Endothelial cell (in vitro differentiated cells): ENCODE data around the gene ASPM. TPM values are rescaled to one million over a fixed set of nuclear protein-coding genes. Genes with fewer than 3 reads are reported as not detected.

Experiments
- DNase-seq: peaks from one replicate; pipeline ENCODE4 v3.0.0; 2021; ENCODE audit warnings: low spot score
- H3K27ac Mint-ChIP-seq: one replicate; pipeline ENCODE4 v1.8.0; 2021; ENCODE audit warnings: mixed read lengths, inconsistent platforms; ENCODE audit not compliant: unreplicated experiment
- H3K27me3 Mint-ChIP-seq: one replicate; pipeline ENCODE4 v1.8.0; 2021; ENCODE audit warnings: mild to moderate bottlenecking, moderate library complexity, mixed read lengths, inconsistent platforms; ENCODE audit not compliant: unreplicated experiment
- H3K36me3 Mint-ChIP-seq: one replicate; pipeline ENCODE4 v1.8.0; 2021; ENCODE audit warnings: mild to moderate bottlenecking, low read depth, mixed read lengths, inconsistent platforms; ENCODE audit not compliant: unreplicated experiment
- H3K4me1 Mint-ChIP-seq: one replicate; pipeline ENCODE4 v1.8.0; 2021; ENCODE audit warnings: mild to moderate bottlenecking, mixed read lengths, inconsistent platforms; ENCODE audit not compliant: unreplicated experiment
- H3K4me3 Mint-ChIP-seq: one replicate; pipeline ENCODE4 v1.8.0; 2021; ENCODE audit warnings: mild to moderate bottlenecking, mixed read lengths, inconsistent platforms; ENCODE audit not compliant: unreplicated experiment
- H3K9me3 Mint-ChIP-seq: one replicate; pipeline ENCODE4 v1.8.0; 2021; ENCODE audit warnings: mixed read lengths, inconsistent platforms; ENCODE audit not compliant: unreplicated experiment
- total RNA-seq: library from RNA; stranded (reverse); fragmentation: NEBNext Ultra II Directional; extraction: Animal tissue kit (Norgen Biotek cat#: 25700); gene quantifications from one replicate; pipeline ENCODE4 v1.2.1, GENCODE V29; 2021; ENCODE audit not compliant: unreplicated experiment
- TF ChIP-seq, protein P1 (sequence below): fragments of 200-600 bp; sonication (generic); IDR thresholded peaks from one replicate; pipeline ENCODE4 v1.5.0; 2021; ENCODE audit warnings: antibody characterized with exemption; ENCODE audit not compliant: unreplicated experiment

The ASPM gene
- total RNA-seq, 1 donor from 2014 or later: 9.4 TPM

DNA sequence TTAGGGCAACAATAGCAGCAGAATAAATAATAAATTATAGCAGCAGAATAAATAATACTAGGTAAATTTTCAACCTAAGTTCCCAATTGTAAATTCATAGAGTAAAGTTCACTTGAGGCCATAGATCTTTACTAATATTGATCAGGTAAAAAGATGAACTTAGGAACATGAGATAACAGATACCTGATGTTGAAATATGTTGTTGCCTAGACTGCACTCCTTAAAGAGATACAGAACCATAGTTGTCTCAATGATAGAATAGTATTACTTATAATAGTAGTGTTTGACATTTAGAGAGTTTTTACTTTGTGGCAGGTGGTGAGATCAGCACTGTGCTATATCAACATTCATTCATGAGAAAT, 79.0 kb downstream of the ASPM start:
- TF ChIP-seq, protein P1, sequence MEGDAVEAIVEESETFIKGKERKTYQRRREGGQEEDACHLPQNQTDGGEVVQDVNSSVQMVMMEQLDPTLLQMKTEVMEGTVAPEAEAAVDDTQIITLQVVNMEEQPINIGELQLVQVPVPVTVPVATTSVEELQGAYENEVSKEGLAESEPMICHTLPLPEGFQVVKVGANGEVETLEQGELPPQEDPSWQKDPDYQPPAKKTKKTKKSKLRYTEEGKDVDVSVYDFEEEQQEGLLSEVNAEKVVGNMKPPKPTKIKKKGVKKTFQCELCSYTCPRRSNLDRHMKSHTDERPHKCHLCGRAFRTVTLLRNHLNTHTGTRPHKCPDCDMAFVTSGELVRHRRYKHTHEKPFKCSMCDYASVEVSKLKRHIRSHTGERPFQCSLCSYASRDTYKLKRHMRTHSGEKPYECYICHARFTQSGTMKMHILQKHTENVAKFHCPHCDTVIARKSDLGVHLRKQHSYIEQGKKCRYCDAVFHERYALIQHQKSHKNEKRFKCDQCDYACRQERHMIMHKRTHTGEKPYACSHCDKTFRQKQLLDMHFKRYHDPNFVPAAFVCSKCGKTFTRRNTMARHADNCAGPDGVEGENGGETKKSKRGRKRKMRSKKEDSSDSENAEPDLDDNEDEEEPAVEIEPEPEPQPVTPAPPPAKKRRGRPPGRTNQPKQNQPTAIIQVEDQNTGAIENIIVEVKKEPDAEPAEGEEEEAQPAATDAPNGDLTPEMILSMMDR: no peak
- H3K4me1 Mint-ChIP-seq: no peaks in the 10 kb centered on the region
- H3K27ac Mint-ChIP-seq: no peak overlapping the region
- H3K4me3 Mint-ChIP-seq: no peak overlapping the region
- DNase-seq: no peak
- H3K9me3 Mint-ChIP-seq: no peaks in the 10 kb centered on the region
- no peaks in the 10 kb centered on the region for H3K36me3 Mint-ChIP-seq
- H3K27me3 Mint-ChIP-seq: no peaks in the 10 kb centered on the region

DNA sequence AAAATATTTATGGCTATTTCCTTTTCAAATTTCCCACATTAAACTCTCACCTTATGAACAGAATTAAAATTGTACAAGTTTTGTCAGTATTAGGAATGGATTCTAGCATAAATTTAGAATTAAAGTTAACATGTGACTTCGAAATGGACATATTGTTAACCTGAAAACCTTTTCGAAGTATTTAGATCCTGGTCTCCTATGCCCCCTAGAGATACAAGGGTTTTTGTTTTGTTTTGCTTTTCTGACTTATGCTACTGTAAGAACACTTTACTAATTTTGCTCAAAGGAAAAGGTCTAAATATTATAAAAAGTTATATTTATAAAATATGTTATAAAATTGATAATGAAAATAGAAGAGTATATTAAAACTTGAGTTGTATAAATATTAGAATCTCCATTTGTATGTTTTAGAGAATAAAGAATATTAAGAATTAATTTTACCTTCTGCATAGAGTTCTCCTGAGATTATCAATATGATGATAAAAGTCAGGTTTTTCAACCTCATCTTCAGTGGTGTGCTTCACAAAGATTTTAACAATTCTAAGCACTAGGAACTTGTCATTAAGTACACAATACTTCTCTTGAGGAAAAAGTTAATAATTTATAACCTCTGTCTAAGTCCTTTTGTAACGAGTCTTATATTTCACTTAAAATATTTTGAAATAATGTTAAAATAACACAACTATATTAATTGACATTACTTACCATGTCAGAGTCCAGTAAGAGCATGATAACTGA, 79.6 kb downstream of the ASPM start, which contains the start of gene F13B:
Gene F13B, minus strand, starts transcription at position 542 of the 738 bp plus-strand sequence. Its CDS starts 37 bp downstream, at position 505.
- no peaks in the 10 kb centered on the region for H3K4me1 Mint-ChIP-seq
- no peak for DNase-seq
- H3K9me3 Mint-ChIP-seq: no peaks in the 10 kb centered on the region
- H3K27me3 Mint-ChIP-seq: no peaks in the 10 kb centered on the region
- TF ChIP-seq, protein P1: no peak
- no peak within 1 kb of the TSS for H3K4me3 Mint-ChIP-seq
- H3K27ac Mint-ChIP-seq: no peak within 1 kb of the TSS
- no peaks in the 10 kb centered on the region for H3K36me3 Mint-ChIP-seq

DNA sequence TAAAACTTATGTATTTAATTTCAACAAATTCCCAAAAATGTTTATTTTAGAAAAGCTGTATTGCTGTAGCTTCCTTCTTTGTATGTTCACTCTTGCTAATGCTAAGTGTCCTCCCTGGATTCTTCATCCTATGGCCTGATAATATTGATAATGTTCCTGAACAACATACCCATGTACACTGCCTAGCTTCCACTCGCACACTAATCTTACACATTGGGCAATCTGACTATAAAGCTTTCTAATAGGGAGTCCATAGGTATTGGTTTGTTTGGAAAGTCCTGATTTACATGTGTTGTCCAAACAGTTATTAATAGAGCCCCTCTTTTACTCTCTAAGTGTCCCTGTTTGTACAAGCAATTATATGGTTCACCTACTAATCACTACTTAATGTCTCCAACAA, 80.2 kb downstream of the ASPM start:
- Mint-ChIP-seq H3K27me3 (no peaks in the 10 kb centered on the region), H3K4me3 (no peak overlapping the region), H3K36me3 (no peaks in the 10 kb centered on the region), H3K9me3 (no peaks in the 10 kb centered on the region), H3K4me1 (no peaks in the 10 kb centered on the region), H3K27ac (no peak overlapping the region)
- no peak for DNase-seq
- TF ChIP-seq, protein P1: no peak

DNA sequence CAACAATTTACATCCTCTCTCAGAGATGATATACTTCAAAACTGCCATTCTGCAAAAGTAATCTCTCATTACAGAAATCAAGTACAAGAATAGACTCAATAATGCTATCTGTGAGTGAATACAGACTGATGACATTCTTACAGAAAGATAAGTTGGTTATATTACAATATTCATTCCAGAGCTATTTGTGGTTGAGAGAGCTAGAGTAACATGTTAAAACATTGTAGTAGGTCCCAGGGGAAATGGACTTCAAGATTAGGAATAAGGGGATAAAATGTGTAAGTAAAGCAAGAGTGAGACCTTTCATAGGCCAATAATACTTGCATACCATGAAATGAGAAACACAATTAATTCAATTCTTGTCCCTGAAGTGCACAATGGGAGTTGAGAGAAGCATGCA, 80.9 kb downstream of the ASPM start:
- TF ChIP-seq, protein P1: no peak
- no peak overlapping the region for H3K27ac Mint-ChIP-seq
- no peaks in the 10 kb centered on the region for H3K9me3 Mint-ChIP-seq
- no peak overlapping the region for H3K4me3 Mint-ChIP-seq
- H3K36me3 Mint-ChIP-seq: no peaks in the 10 kb centered on the region
- no peaks in the 10 kb centered on the region for H3K4me1 Mint-ChIP-seq
- DNase-seq: no peak
- H3K27me3 Mint-ChIP-seq: no peaks in the 10 kb centered on the region

DNA sequence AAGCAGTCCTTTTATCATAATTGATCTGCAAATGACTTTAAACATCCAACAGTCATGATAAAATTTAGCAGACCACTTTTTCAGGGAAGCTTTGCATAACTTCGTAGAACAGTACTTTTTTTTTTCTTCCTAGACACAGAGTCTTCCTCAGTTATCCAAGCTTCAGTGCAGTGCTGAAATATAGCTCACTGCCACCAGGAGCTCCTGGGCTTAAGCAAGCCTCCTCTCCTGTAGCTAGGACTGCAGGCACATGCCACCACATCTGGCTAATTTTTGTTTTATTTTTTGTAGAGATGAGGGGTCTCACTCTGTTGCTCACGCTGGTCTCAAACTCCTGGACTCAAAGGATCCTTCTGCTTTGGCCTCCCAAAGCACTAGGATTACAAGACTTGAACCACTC, 83.3 kb downstream of the ASPM start:
- no peaks in the 10 kb centered on the region for H3K27me3 Mint-ChIP-seq
- H3K9me3 Mint-ChIP-seq: no peaks in the 10 kb centered on the region
- TF ChIP-seq, protein P1: no peak
- H3K4me3 Mint-ChIP-seq: no peak overlapping the region
- H3K36me3 Mint-ChIP-seq: no peaks in the 10 kb centered on the region
- no peak overlapping the region for H3K27ac Mint-ChIP-seq
- no peaks in the 10 kb centered on the region for H3K4me1 Mint-ChIP-seq
- DNase-seq: no peak
